Mesodermal cell (in vitro differentiated cells): ENCODE data around the gene CDR2L.
"Not testable (repeated sequence)": the region's sequence is repeated elsewhere in the genome, so short reads cannot be mapped to it uniquely, and the experiment has no call there.

Experiments
- H3K27ac ChIP-seq: 2 replicates; pipeline ENCODE4 v1.7.0; 2013; ENCODE audit warnings: mild to moderate bottlenecking, low read depth, low read length, moderate library complexity; ENCODE audit not compliant: severe bottlenecking
- H3K36me3 ChIP-seq: 2 replicates; pipeline ENCODE4 v1.7.1; 2013; ENCODE audit warnings: mild to moderate bottlenecking, low read length, moderate library complexity; ENCODE audit not compliant: control insufficient read depth, insufficient read depth
- H3K4me1 ChIP-seq: one replicate; pipeline ENCODE4 v1.7.1; 2013; ENCODE audit warnings: mild to moderate bottlenecking, low read length; ENCODE audit not compliant: insufficient read depth, control insufficient read depth, poor library complexity, severe bottlenecking
- H3K4me3 ChIP-seq: 2 replicates; pipeline ENCODE4 v1.7.0; 2013; ENCODE audit warnings: low read length, control low read depth, mild to moderate bottlenecking; ENCODE audit not compliant: insufficient read depth, poor library complexity, severe bottlenecking; ENCODE audit errors: extremely low read depth
- H3K9me3 ChIP-seq: 2 replicates; pipeline ENCODE4 v1.7.1; 2013; ENCODE audit warnings: mild to moderate bottlenecking, low read length, moderate library complexity; ENCODE audit not compliant: control insufficient read depth
- WGBS, 2 experiments: methylation state at CpG; one replicate each; pipeline ENCODE4 v1.1.5; 2013; ENCODE audit warnings: missing lambda C conversion rate in 2 of 2; ENCODE audit not compliant: insufficient coverage in 2 of 2; 5-methylcytosine and 5-hydroxymethylcytosine counted together

The CDR2L gene

GRCh38 chr17:75003957-75004355 lies 16.5 kb downstream of the CDR2L start:
- H3K27ac ChIP-seq, result no peak overlapping the region
- 95 to 96% methylated on average over 14 to 17 of the region's 19 CpGs for WGBS, 2 experiments
- no peaks in the 10 kb centered on the region for H3K4me1 ChIP-seq
- H3K36me3 ChIP-seq, result peaks cover 62% of the 10 kb centered on the region
- no peak overlapping the region for H3K4me3 ChIP-seq
- no peaks in the 10 kb centered on the region for H3K9me3 ChIP-seq

GRCh38 chr17:75004371-75004770 lies 16.9 kb downstream of the CDR2L start:
- no peaks in the 10 kb centered on the region for H3K4me1 ChIP-seq
- no peak overlapping the region for H3K27ac ChIP-seq
- peaks cover 58% of the 10 kb centered on the region for H3K36me3 ChIP-seq
- H3K4me3 ChIP-seq, result no peak overlapping the region
- H3K9me3 ChIP-seq, result no peaks in the 10 kb centered on the region
- 95 to 100% methylated on average over 1 to 2 of the region's 3 CpGs for WGBS, 2 experiments

- no peak overlapping the region for H3K27ac ChIP-seq
- H3K9me3 ChIP-seq, result no peaks in the 10 kb centered on the region
- no peaks in the 10 kb centered on the region for H3K4me1 ChIP-seq
- H3K36me3 ChIP-seq, result peaks cover 54% of the 10 kb centered on the region
- H3K4me3 ChIP-seq, result no peak overlapping the region
- WGBS, 2 experiments, result 89 to 100% methylated on average over 1 to 5 of the region's 8 CpGs
These were observed 17.9 kb downstream of the CDR2L start for GRCh38 chr17:75005291-75005690.

- WGBS, 2 experiments, result 83% methylated on average over 3 of the region's 6 CpGs; no CpG with 5 or more reads in 1 of the 2 experiments
- H3K36me3 ChIP-seq, result peaks cover 48% of the 10 kb centered on the region
- not testable (repeated sequence) for H3K27ac ChIP-seq, H3K4me3 ChIP-seq, H3K9me3 ChIP-seq, H3K4me1 ChIP-seq
These were observed 18.7 kb downstream of the CDR2L start for GRCh38 chr17:75006084-75006483.

- Histone ChIP-seq H3K4me3 (no peak overlapping the region), H3K27ac (no peak overlapping the region), H3K36me3 (peaks cover 43% of the 10 kb centered on the region), H3K4me1 (peaks cover 2% of the 10 kb centered on the region), H3K9me3 (no peaks in the 10 kb centered on the region)
- WGBS, 2 experiments, result 95 to 97% methylated on average over 4 to 5 of the region's 5 CpGs
These were observed 19.2 kb downstream of the CDR2L start for GRCh38 chr17:75006653-75007052.

GRCh38 chr17:75008373-75008772 lies 20.9 kb downstream of the CDR2L start:
- WGBS, 2 experiments, result 93 to 100% methylated on average over 1 to 2 of the region's 6 CpGs
- Histone ChIP-seq H3K4me1 (peaks cover 10% of the 10 kb centered on the region), H3K36me3 (peaks cover 26% of the 10 kb centered on the region), H3K9me3 (no peaks in the 10 kb centered on the region), H3K4me3 (no peak overlapping the region), H3K27ac (no peak overlapping the region)

- no peak overlapping the region for H3K27ac ChIP-seq
- no peak overlapping the region for H3K4me3 ChIP-seq
- peaks cover 18% of the 10 kb centered on the region for H3K36me3 ChIP-seq
- no peaks in the 10 kb centered on the region for H3K9me3 ChIP-seq
- 71 to 86% methylated on average over 2 of the region's 2 CpGs for WGBS, 2 experiments
- peaks cover 14% of the 10 kb centered on the region for H3K4me1 ChIP-seq
These were observed 21.8 kb downstream of the CDR2L start for GRCh38 chr17:75009139-75009724.

- Histone ChIP-seq H3K4me1 (peaks cover 14% of the 10 kb centered on the region), H3K27ac (peak overlapping the region; percentile 91), H3K9me3 (no peaks in the 10 kb centered on the region), H3K36me3 (peaks cover 14% of the 10 kb centered on the region), H3K4me3 (no peak overlapping the region)
- 82 to 85% methylated on average over 5 to 6 of the region's 8 CpGs for WGBS, 2 experiments
These were observed 23.4 kb downstream of the CDR2L start for GRCh38 chr17:75010683-75011400.

- peaks cover 14% of the 10 kb centered on the region for H3K4me1 ChIP-seq
- no peaks in the 10 kb centered on the region for H3K9me3 ChIP-seq
- H3K4me3 ChIP-seq, result peak overlapping the region; percentile 68
- WGBS, 2 experiments, result 84 to 89% methylated on average over 9 to 11 of the region's 13 CpGs
- H3K27ac ChIP-seq, result peak overlapping the region; percentile 91
- peaks cover 14% of the 10 kb centered on the region for H3K36me3 ChIP-seq
These were observed 24.1 kb downstream of the CDR2L start for GRCh38 chr17:75011401-75012095.

- Histone ChIP-seq H3K27ac (peak overlapping the region; percentile 91), H3K36me3 (peaks cover 18% of the 10 kb centered on the region), H3K9me3 (no peaks in the 10 kb centered on the region), H3K4me1 (peaks cover 14% of the 10 kb centered on the region), H3K4me3 (peak overlapping the region; percentile 68)
- 29 to 63% methylated on average over 3 to 5 of the region's 5 CpGs for WGBS, 2 experiments
These were observed 24.6 kb downstream of the CDR2L start for GRCh38 chr17:75012096-75012345.
